Measurements from ENCODE around the gene GALNT2. TPM values are rescaled to one million over a fixed set of nuclear protein-coding genes. Genes with fewer than 3 reads are reported as not detected.

Gene GALNT2
- total RNA-seq, 1 experiment from 2014 or later: 152 TPM

DNA sequence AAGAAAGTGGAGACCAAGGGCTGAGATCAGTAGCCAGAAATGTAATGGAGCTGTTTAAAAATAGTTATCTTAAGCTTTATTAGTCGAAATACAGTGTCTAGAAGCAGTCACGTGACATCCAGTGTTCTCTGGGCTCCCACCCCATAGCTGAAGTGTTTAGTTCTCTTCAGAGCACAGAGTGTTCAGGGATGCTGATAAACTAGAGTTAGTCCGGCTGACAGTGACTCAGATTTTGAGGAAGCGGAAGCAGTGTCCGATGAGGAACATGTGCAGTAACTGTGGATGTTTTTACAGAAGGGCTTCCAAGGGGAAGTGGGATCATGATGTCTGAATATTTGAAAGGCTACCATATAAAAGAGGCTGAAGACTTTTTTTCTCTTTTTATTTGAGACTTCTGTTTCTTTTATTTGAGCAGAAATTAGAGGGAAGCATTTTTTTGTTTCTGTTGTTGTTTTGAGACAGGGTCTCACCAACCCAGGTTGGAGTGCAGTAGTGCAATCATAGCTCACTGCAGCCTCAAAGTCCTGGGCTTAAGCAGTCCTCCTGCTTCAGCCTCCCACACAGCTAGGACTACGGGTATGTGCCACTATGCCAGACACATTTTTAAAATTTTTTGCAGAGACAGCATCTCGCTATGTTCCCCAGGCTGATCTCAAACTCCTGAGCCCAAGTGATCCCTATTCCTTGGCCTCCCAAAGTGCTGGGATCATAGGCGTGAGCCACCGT is 124.2 kb downstream of the GALNT2 start:
- no peak overlapping the region for H3K4me3 ChIP-seq (ENCODE audit: low read depth in 2 of 2, low read length in 2 of 2)
- CTCF ChIA-PET: no interaction called here
- in situ Hi-C loops (cut with HindIII; ENCODE audit: low pct_unique_long_range_greater_than_20kb, low sequenced_read_pairs): no loop called here
- no TSS peak for BruUV-seq (replicated peaks)
- no peaks in the 10 kb centered on the region for H3K27me3 ChIP-seq (ENCODE audit: control insufficient read depth, insufficient read depth, low read length)
- intact Hi-C loops (cut with micrococcal nuclease; ENCODE audit: unreplicated experiment): no loop called here
- peaks cover 7% of the 10 kb centered on the region for H3K4me1 ChIP-seq (ENCODE audit: control insufficient read depth, insufficient read depth, low read length)
- POLR2A ChIA-PET: no interaction called here
- no peak for ATAC-seq
- no peak for DNase-seq (ENCODE audit: low read depth, low spot score)
- H3K27ac ChIP-seq (ENCODE audit: low read length): no peak overlapping the region
- no peaks in the 10 kb centered on the region for H3K9me3 ChIP-seq (ENCODE audit: control insufficient read depth, insufficient read depth, low read depth, low read length)
- TF ChIP-seq, protein P1, sequence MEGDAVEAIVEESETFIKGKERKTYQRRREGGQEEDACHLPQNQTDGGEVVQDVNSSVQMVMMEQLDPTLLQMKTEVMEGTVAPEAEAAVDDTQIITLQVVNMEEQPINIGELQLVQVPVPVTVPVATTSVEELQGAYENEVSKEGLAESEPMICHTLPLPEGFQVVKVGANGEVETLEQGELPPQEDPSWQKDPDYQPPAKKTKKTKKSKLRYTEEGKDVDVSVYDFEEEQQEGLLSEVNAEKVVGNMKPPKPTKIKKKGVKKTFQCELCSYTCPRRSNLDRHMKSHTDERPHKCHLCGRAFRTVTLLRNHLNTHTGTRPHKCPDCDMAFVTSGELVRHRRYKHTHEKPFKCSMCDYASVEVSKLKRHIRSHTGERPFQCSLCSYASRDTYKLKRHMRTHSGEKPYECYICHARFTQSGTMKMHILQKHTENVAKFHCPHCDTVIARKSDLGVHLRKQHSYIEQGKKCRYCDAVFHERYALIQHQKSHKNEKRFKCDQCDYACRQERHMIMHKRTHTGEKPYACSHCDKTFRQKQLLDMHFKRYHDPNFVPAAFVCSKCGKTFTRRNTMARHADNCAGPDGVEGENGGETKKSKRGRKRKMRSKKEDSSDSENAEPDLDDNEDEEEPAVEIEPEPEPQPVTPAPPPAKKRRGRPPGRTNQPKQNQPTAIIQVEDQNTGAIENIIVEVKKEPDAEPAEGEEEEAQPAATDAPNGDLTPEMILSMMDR (IDR thresholded peaks at IDR 0.05): no peak
- TF ChIP-seq, protein P2, sequence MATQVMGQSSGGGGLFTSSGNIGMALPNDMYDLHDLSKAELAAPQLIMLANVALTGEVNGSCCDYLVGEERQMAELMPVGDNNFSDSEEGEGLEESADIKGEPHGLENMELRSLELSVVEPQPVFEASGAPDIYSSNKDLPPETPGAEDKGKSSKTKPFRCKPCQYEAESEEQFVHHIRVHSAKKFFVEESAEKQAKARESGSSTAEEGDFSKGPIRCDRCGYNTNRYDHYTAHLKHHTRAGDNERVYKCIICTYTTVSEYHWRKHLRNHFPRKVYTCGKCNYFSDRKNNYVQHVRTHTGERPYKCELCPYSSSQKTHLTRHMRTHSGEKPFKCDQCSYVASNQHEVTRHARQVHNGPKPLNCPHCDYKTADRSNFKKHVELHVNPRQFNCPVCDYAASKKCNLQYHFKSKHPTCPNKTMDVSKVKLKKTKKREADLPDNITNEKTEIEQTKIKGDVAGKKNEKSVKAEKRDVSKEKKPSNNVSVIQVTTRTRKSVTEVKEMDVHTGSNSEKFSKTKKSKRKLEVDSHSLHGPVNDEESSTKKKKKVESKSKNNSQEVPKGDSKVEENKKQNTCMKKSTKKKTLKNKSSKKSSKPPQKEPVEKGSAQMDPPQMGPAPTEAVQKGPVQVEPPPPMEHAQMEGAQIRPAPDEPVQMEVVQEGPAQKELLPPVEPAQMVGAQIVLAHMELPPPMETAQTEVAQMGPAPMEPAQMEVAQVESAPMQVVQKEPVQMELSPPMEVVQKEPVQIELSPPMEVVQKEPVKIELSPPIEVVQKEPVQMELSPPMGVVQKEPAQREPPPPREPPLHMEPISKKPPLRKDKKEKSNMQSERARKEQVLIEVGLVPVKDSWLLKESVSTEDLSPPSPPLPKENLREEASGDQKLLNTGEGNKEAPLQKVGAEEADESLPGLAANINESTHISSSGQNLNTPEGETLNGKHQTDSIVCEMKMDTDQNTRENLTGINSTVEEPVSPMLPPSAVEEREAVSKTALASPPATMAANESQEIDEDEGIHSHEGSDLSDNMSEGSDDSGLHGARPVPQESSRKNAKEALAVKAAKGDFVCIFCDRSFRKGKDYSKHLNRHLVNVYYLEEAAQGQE (IDR thresholded peaks at IDR 0.05; ENCODE audit: insufficient read depth in 1 of 2, low read depth in 2 of 2, low read length in 1 of 2): no peak
- TF ChIP-seq POLR2AphosphoS5 (IDR thresholded peaks at IDR 0.05; ENCODE audit: low read depth, low read length): no peak
- no peak for TF ChIP-seq SIN3A (IDR thresholded peaks at IDR 0.05; ENCODE audit: borderline replicate concordance, insufficient read depth, low read depth, low read length)
- no peak for TF ChIP-seq TCF7L2 (IDR thresholded peaks at IDR 0.05; ENCODE audit: low read depth, low read length)
- H3K36me3 ChIP-seq (ENCODE audit: control insufficient read depth, insufficient read depth, low read length): no peaks in the 10 kb centered on the region; the same call in 1 of the 2 replicates

DNA sequence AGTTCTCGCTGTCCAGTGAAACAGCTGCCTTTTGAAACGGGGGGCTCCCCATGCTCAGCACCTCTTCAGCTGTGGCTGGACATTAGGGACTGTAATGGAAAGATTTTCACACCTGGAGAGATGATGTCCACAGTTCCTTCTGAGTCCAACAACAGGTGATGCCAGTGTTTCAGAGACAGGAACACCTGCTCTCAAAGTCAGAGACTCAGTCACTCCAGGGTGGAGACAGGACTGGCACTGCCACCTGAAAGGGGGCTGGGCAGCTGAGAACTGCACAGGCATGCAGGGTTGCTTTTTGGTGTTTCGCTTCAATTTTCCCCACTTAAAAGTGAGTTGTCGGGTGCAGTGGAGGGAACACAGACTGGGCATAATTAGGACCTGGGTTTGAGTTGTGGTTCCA is 124.8 kb downstream of the GALNT2 start:
- no peak for DNase-seq (ENCODE audit: low read depth, low spot score)
- Histone ChIP-seq H3K4me1 (ENCODE audit: control insufficient read depth, insufficient read depth, low read length) (peaks cover under 1% of the 10 kb centered on the region; the same call in 1 of the 2 replicates), H3K4me3 (ENCODE audit: low read depth in 2 of 2, low read length in 2 of 2) (no peak overlapping the region), H3K27ac (ENCODE audit: low read length) (no peak overlapping the region), H3K36me3 (ENCODE audit: control insufficient read depth, insufficient read depth, low read length) (no peaks in the 10 kb centered on the region; the same call in 1 of the 2 replicates), H3K27me3 (ENCODE audit: control insufficient read depth, insufficient read depth, low read length) (no peaks in the 10 kb centered on the region), H3K9me3 (ENCODE audit: control insufficient read depth, insufficient read depth, low read depth, low read length) (no peaks in the 10 kb centered on the region)
- no peak for ATAC-seq
- ChIA-PET POLR2A (no interaction called here), CTCF (no interaction called here)
- in situ Hi-C loops (cut with HindIII; ENCODE audit: low pct_unique_long_range_greater_than_20kb, low sequenced_read_pairs): no loop called here
- intact Hi-C loops (cut with micrococcal nuclease; ENCODE audit: unreplicated experiment): no loop called here
- TF ChIP-seq POLR2AphosphoS5 (IDR thresholded peaks at IDR 0.05; ENCODE audit: low read depth, low read length) (no peak), TCF7L2 (IDR thresholded peaks at IDR 0.05; ENCODE audit: low read depth, low read length) (no peak)
- TF ChIP-seq, protein P1 (IDR thresholded peaks at IDR 0.05): no peak
- no TSS peak for BruUV-seq (replicated peaks)
